SU-DHL-6 (cell line): Measurements from ENCODE around the gene SELENOF.

Experiments used
- H2AFZ ChIP-seq: fragments of 200-600 bp; sonication (generic); 2 replicates; pipeline ENCODE4 v1.6.1; 2014; ENCODE audit warnings: low read depth, mild to moderate bottlenecking, moderate library complexity, mixed read lengths, antibody characterized with exemption, low read length; ENCODE audit not compliant: severe bottlenecking
- H3F3A ChIP-seq: fragments of 200-600 bp; shearing (Covaris generic); 2 replicates; pipeline ENCODE4 v1.6.0; 2016; ENCODE audit warnings: antibody characterized with exemption, mild to moderate bottlenecking; ENCODE audit not compliant: insufficient read depth
- H3K27ac ChIP-seq: fragments of 200-600 bp; sonication (generic); 2 replicates; pipeline ENCODE4 v1.5.1; 2016; ENCODE audit warnings: low read depth, mild to moderate bottlenecking, low read length, moderate library complexity, mixed read lengths
- H3K27me3 ChIP-seq: fragments of 200-600 bp; sonication (generic), shearing (Covaris generic); 2 replicates; pipeline ENCODE4 v1.6.0; 2014; ENCODE audit warnings: mild to moderate bottlenecking, low read length
- H3K36me3 ChIP-seq: fragments of 200-600 bp; sonication (generic); 2 replicates; pipeline ENCODE4 v1.6.1; 2014; ENCODE audit warnings: mild to moderate bottlenecking, low read length, mixed read lengths
- H3K4me2 ChIP-seq: fragments of 300-600, 200-600 bp; shearing (Covaris generic), sonication (generic); 2 replicates; pipeline ENCODE4 v1.6.0; 2014; ENCODE audit warnings: low read length, low read depth, mild to moderate bottlenecking; ENCODE audit not compliant: poor library complexity, severe bottlenecking
- H3K4me3 ChIP-seq: fragments of 200-600 bp; sonication (generic); 2 replicates; pipeline ENCODE4 v1.5.1; 2014; ENCODE audit warnings: antibody characterized with exemption, low read length, mild to moderate bottlenecking, mixed read lengths; ENCODE audit not compliant: insufficient read depth, poor library complexity, severe bottlenecking
- H3K79me2 ChIP-seq: fragments of 200-600 bp; sonication (generic); 2 replicates; pipeline ENCODE4 v1.6.1; 2014; ENCODE audit warnings: mild to moderate bottlenecking, low read length, moderate library complexity; ENCODE audit not compliant: insufficient read depth
- H3K9ac ChIP-seq: fragments of 200-600 bp; sonication (generic); 2 replicates; pipeline ENCODE4 v1.7.0; 2014; ENCODE audit warnings: mild to moderate bottlenecking, low read length
- H3K9me2 ChIP-seq: fragments of 200-600 bp; sonication (generic); replicated peaks from 2 replicates; pipeline ENCODE4 v1.6.1; 2014; ENCODE audit warnings: low read length; ENCODE audit not compliant: insufficient read depth
- H3K9me3 ChIP-seq: fragments of 200-600 bp; sonication (generic); 2 replicates; pipeline ENCODE4 v1.6.1; 2014; ENCODE audit warnings: low read length, mixed read lengths; ENCODE audit not compliant: insufficient read depth
- H4K20me1 ChIP-seq: fragments of 200-600 bp; sonication (generic); 2 replicates; pipeline ENCODE4 v1.6.1; 2014; ENCODE audit warnings: low read depth, mild to moderate bottlenecking, antibody characterized with exemption, low read length, moderate library complexity, mixed read lengths
- CTCF ChIP-seq: fragments of 200-600 bp; sonication (generic); IDR thresholded peaks from one replicate; pipeline ENCODE4 v1.5.1; 2017; ENCODE audit warnings: antibody characterized with exemption, mild to moderate bottlenecking, low read length, moderate library complexity; ENCODE audit not compliant: insufficient read depth, poor library complexity, severe bottlenecking
- EZH2phosphoT487 ChIP-seq: fragments of 200-600 bp; sonication (generic), shearing (Covaris generic); conservative IDR thresholded peaks from 2 replicates; pipeline ENCODE4 v1.6.1; 2018; ENCODE audit warnings: mild to moderate bottlenecking, antibody characterized with exemption, low read length, moderate library complexity, mixed read lengths

The SELENOF gene

GRCh38 chr1:86825319-86825718 is 88.6 kb downstream of the SELENOF start:
- H3F3A ChIP-seq = no peaks in the 10 kb centered on the region
- H3K9ac ChIP-seq = no peak overlapping the region
- H3K27me3 ChIP-seq = no peaks in the 10 kb centered on the region
- H2AFZ ChIP-seq = no peak overlapping the region
- H3K9me2 ChIP-seq = no peaks in the 10 kb centered on the region
- H3K4me2 ChIP-seq = no peak overlapping the region
- no peak overlapping the region for H3K27ac ChIP-seq
- no peaks in the 10 kb centered on the region for H3K79me2 ChIP-seq
- no peaks in the 10 kb centered on the region for H4K20me1 ChIP-seq
- H3K9me3 ChIP-seq = no peaks in the 10 kb centered on the region
- TF ChIP-seq EZH2phosphoT487 (no peak), CTCF (no peak)
- no peaks in the 10 kb centered on the region for H3K36me3 ChIP-seq
- H3K4me3 ChIP-seq = no peak overlapping the region

- Histone ChIP-seq H3K4me3 (no peak overlapping the region), H3K79me2 (no peaks in the 10 kb centered on the region), H3K4me2 (no peak overlapping the region), H3K9me2 (no peaks in the 10 kb centered on the region), H3K27me3 (no peaks in the 10 kb centered on the region), H3K9ac (no peak overlapping the region), H3K9me3 (no peaks in the 10 kb centered on the region), H3F3A (no peaks in the 10 kb centered on the region), H2AFZ (no peak overlapping the region), H4K20me1 (no peaks in the 10 kb centered on the region), H3K27ac (no peak overlapping the region), H3K36me3 (no peaks in the 10 kb centered on the region)
- TF ChIP-seq CTCF (no peak), EZH2phosphoT487 (no peak)
Measured at GRCh38 chr1:86823821-86824500, 90.0 kb downstream of the SELENOF start.

- no peak overlapping the region for H2AFZ ChIP-seq
- no peaks in the 10 kb centered on the region for H3K9me3 ChIP-seq
- H3K4me2 ChIP-seq = no peak overlapping the region
- H3K79me2 ChIP-seq = no peaks in the 10 kb centered on the region
- H3K27ac ChIP-seq = no peak overlapping the region
- no peaks in the 10 kb centered on the region for H3K9me2 ChIP-seq
- H3K9ac ChIP-seq = no peak overlapping the region
- no peaks in the 10 kb centered on the region for H3K36me3 ChIP-seq
- H3K27me3 ChIP-seq = no peaks in the 10 kb centered on the region
- no peaks in the 10 kb centered on the region for H4K20me1 ChIP-seq
- no peak for TF ChIP-seq EZH2phosphoT487
- TF ChIP-seq CTCF = no peak
- H3F3A ChIP-seq = no peaks in the 10 kb centered on the region
- no peak overlapping the region for H3K4me3 ChIP-seq
Measured at GRCh38 chr1:86823386-86823785, 90.5 kb downstream of the SELENOF start.
